H1 (cell line): ENCODE results near the gene HMGB4. TPM values are rescaled to one million over a fixed set of nuclear protein-coding genes. Genes with fewer than 3 reads are reported as not detected.

Source experiments
- ASH2L ChIP-seq: fragments of 200-600, 300-600 bp; sonication (generic); IDR thresholded peaks from one replicate; pipeline ENCODE4 v1.7.1; 2017; ENCODE audit warnings: low read length
- EP300 ChIP-seq, 2 experiments: IDR thresholded peaks; 1 replicate in 1 of 2; 2 replicates in 1 of 2; pipeline ENCODE4 v1.6.1; 2011 to 2012; ENCODE audit warnings: low read depth in 2 of 2, low read length in 2 of 2, mild to moderate bottlenecking in 2 of 2, borderline replicate concordance in 1 of 2, inconsistent platforms in 1 of 2, moderate library complexity in 1 of 2
- HDAC2 ChIP-seq, 2 experiments: fragments of 300-600 bp in 1 of 2; sonication (generic) in 1 of 2; IDR thresholded peaks; 2 replicates each; pipeline ENCODE4 v1.6.1; 2011 to 2012; ENCODE audit warnings: low read depth in 2 of 2, low read length in 2 of 2, mild to moderate bottlenecking in 2 of 2, moderate library complexity in 2 of 2, borderline replicate concordance in 1 of 2, inconsistent platforms in 1 of 2
- HDAC6 ChIP-seq: IDR thresholded peaks from one replicate; pipeline ENCODE4 v1.7.1; 2012; ENCODE audit warnings: low read depth, mild to moderate bottlenecking, inconsistent platforms, low read length, moderate library complexity
- RBBP5 ChIP-seq: IDR thresholded peaks from 2 replicates; pipeline ENCODE4 v1.7.1; 2012; ENCODE audit warnings: low read depth, mild to moderate bottlenecking, inconsistent platforms, low read length, moderate library complexity, borderline replicate concordance
- YY1 ChIP-seq: IDR thresholded peaks from 2 replicates; pipeline ENCODE4 v1.6.1; 2011; ENCODE audit warnings: low read depth, mild to moderate bottlenecking, low read length
- polyA plus RNA-seq, 7 experiments: library from polyadenylated mRNA; depleted of rRNA in 3 of 7; stranded (reverse) in 5 of 7; unstranded in 2 of 7; fragments of >200 nt in 5 of 7; fragments of 200-250 nt in 2 of 7; gene quantifications; 1 replicate in 5 of 7; 2 replicates in 1 of 7; 4 replicates in 1 of 7; pipeline versions ENCODE4 v1.2.1 to v1.2.3, GENCODE V29; 2011 to 2013; ENCODE audit warnings: missing spikeins in 2 of 7, mixed read lengths in 2 of 7
- total RNA-seq: library from RNA; stranded (reverse); fragmentation: NEBNext Ultra II Directional; extraction: Animal tissue kit (Norgen Biotek cat#: 25700); gene quantifications from 2 replicates; pipeline ENCODE4 v1.2.1, GENCODE V29; 2021

Gene HMGB4
- total and polyA plus RNA-seq, 2 of the 8 experiments (the other 6 are each of a cell fraction or from before 2014, with no cell fraction given), result not detected

- TF ChIP-seq YY1 (no peak), EP300 (IDR thresholded peaks at IDR 0.05; ENCODE audit: borderline replicate concordance in 1 of 2, low read depth in 2 of 2, low read length in 2 of 2) (no peak), ASH2L (no peak), HDAC2 (IDR thresholded peaks at IDR 0.05; ENCODE audit: borderline replicate concordance in 1 of 2, low read depth in 2 of 2, low read length in 2 of 2) (no peak), RBBP5 (no peak), HDAC6 (no peak)
Measured at GRCh38 chr1:33826311-33826710, 37.6 kb upstream of the HMGB4 start (continued).
